Ishikawa (cell line): ENCODE data around the gene DERL3.

Source experiments
- CEBPB ChIP-seq: IDR thresholded peaks from 2 replicates; pipeline ENCODE4 v1.6.1; 2012
- CREB1 ChIP-seq: IDR thresholded peaks from 2 replicates; pipeline ENCODE4 v1.6.1; 2012; ENCODE audit warnings: low read depth
- EGR1 ChIP-seq: IDR thresholded peaks from 2 replicates; pipeline ENCODE4 v1.6.1; 2012
- EP300 ChIP-seq: IDR thresholded peaks from 2 replicates; pipeline ENCODE4 v1.6.1; 2012; ENCODE audit warnings: borderline replicate concordance
- FOXM1 ChIP-seq: IDR thresholded peaks from 2 replicates; pipeline ENCODE4 v1.6.1; 2012; ENCODE audit warnings: low read depth, borderline replicate concordance
- MAX ChIP-seq: IDR thresholded peaks from 2 replicates; pipeline ENCODE4 v1.6.1; 2012
- NFIC ChIP-seq: IDR thresholded peaks from 2 replicates; pipeline ENCODE4 v1.6.1; 2012
- RAD21 ChIP-seq: IDR thresholded peaks from 2 replicates; pipeline ENCODE4 v1.6.1; 2012; ENCODE audit warnings: low read depth
- REST ChIP-seq: IDR thresholded peaks from 2 replicates; pipeline ENCODE4 v1.6.1; 2012; ENCODE audit warnings: low read depth, mild to moderate bottlenecking
- TAF1 ChIP-seq: IDR thresholded peaks from 2 replicates; pipeline ENCODE4 v1.6.1; 2012; ENCODE audit warnings: low read depth, mild to moderate bottlenecking
- TCF12 ChIP-seq: IDR thresholded peaks from 2 replicates; pipeline ENCODE4 v1.6.1; 2012; ENCODE audit warnings: low read depth
- TEAD4 ChIP-seq: IDR thresholded peaks from 2 replicates; pipeline ENCODE4 v1.6.1; 2012
- USF1 ChIP-seq: IDR thresholded peaks from 2 replicates; pipeline ENCODE4 v1.6.1; 2012
- YY1 ChIP-seq: IDR thresholded peaks from 2 replicates; pipeline ENCODE4 v1.6.1; 2012; ENCODE audit warnings: low read depth
- ZBTB7A ChIP-seq: IDR thresholded peaks from 2 replicates; pipeline ENCODE4 v1.6.1; 2012; ENCODE audit warnings: low read depth

Gene DERL3

GRCh38 chr22:23841736-23842445, 3.1 kb upstream of the DERL3 start:
- TF ChIP-seq USF1 (no peak), EGR1 (no peak), ZBTB7A (no peak), CREB1 (no peak), RAD21 (no peak), TCF12 (no peak), CEBPB (no peak), MAX (no peak)

GRCh38 chr22:23841292-23841691, 2.5 kb upstream of the DERL3 start:
- TF ChIP-seq RAD21: no peak
- no peak for TF ChIP-seq CREB1
- no peak for TF ChIP-seq EP300
- TF ChIP-seq TEAD4: no peak
- no peak for TF ChIP-seq REST
- no peak for TF ChIP-seq YY1
- no peak for TF ChIP-seq CEBPB
- no peak for TF ChIP-seq TAF1
- TF ChIP-seq MAX: no peak
- no peak for TF ChIP-seq EGR1
- no peak for TF ChIP-seq ZBTB7A
- no peak for TF ChIP-seq TCF12
- TF ChIP-seq NFIC: no peak
- TF ChIP-seq FOXM1: no peak
- no peak for TF ChIP-seq USF1

- TF ChIP-seq RAD21 (no peak), EGR1 (no peak), ZBTB7A (no peak), CREB1 (no peak), TEAD4 (no peak), TCF12 (no peak), EP300 (no peak)
Observed at GRCh38 chr22:23840026-23840425, 1.2 kb upstream of the DERL3 start.

- TF ChIP-seq FOXM1 (no peak), EP300 (no peak), MAX (no peak), RAD21 (no peak), REST (no peak), CEBPB (no peak), NFIC (no peak), TCF12 (no peak), CREB1 (no peak), USF1 (no peak), EGR1 (no peak), TAF1 (no peak), ZBTB7A (no peak)
Observed at GRCh38 chr22:23837911-23838680, 710 bp downstream of the DERL3 start.

GRCh38 chr22:23837496-23837859, 1.3 kb downstream of the DERL3 start:
- TF ChIP-seq YY1 (no peak), TCF12 (no peak), MAX (no peak), TAF1 (no peak), EP300 (no peak), NFIC (no peak), TEAD4 (no peak), CEBPB (no peak), EGR1 (no peak), FOXM1 (no peak), USF1 (no peak), CREB1 (no peak), REST (no peak), RAD21 (no peak), ZBTB7A (no peak)
